Lung microvascular endothelial cell (primary cell): ENCODE data around the gene OSTF1. TPM values are rescaled to one million over a fixed set of nuclear protein-coding genes. Genes with fewer than 3 reads are reported as not detected.

Experiments
- DNase-seq, 2 donors: peaks; one replicate each; pipeline versions ENCODE4 v3.0.0 to v3.0.0-alpha.2; 2010; ENCODE audit warnings: low read depth in 2 of 2
- total RNA-seq: library from RNA; depleted of rRNA; stranded (reverse); fragments of >200 nt; gene quantifications from 2 replicates; pipeline ENCODE4 v1.2.1, GENCODE V29; 2014

Gene OSTF1
- total RNA-seq, 1 donor from 2014 or later = 121 TPM

DNA sequence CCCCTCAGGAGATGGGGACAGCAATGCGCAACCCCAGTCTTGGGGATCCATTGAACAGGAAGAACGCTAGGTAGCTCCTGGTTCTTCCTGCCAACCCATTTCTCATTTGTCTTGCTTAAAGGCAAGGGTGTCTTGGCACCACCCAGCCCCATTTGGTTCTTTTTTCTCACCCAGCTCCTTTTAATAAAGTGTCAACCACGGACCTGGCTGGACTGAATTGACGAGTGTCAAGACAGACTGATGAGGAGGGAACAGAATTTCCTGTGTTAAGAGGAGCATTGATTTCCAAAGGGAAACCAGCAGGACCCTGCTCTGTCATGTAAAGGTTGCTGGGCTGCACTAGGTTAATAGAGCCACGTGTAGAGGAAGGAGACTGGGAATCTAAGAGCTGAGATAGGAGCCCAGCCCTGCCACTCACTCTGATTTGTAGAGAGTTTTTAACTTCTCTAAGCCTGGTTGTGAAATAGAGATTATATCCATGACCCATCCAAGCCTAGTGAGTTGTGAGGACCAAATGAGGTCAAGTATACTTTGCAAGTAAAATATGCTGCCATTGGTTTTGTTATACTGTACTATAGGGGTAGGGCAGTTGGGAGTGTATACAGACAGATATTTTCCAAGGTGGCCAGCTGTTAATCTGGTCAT lies 33.7 kb downstream of the OSTF1 start:
- no peak for DNase-seq

DNA sequence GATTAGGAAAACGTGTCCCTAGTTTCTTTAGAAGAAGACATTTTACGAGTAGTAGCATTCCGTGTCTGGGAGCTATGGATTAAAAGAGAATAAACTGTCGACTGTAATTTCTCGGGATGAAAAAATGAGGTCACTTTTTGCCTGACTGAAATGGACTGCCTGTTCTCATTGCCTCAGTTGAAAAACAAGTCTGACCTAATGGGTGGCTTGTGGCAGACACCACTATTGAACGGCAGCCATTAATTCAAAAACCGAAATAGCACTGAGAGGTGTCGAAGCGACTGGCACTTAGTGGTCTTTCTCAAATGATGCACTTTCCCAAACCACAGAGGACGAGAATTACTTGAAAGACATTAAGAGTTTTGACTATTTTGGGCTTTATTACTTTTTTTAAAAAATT lies 35.4 kb downstream of the OSTF1 start:
- no peak for DNase-seq

- no peak for DNase-seq
These were observed 40.2 kb downstream of the OSTF1 start for GRCh38 chr9:75128535-75128934.

DNA sequence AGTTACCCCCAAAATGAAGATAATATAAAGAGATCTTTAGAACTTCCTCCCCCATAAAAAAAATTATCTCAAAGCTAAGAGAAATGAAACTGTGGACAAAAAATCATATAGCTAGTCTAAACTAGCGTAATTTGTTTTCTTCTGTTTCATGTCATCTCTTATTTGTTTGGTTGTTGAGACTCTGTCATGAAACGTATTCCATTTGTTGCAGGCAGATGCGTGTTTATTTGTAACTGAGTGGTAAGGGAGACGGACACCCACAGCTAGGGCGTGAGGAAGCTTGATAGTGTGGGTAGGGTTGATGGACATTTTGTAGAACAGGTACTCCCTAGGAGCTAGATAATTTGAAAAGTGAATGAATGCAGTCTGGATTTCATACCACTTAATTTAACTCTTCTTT lies 41.9 kb downstream of the OSTF1 start:
- DNase-seq = no peak

DNA sequence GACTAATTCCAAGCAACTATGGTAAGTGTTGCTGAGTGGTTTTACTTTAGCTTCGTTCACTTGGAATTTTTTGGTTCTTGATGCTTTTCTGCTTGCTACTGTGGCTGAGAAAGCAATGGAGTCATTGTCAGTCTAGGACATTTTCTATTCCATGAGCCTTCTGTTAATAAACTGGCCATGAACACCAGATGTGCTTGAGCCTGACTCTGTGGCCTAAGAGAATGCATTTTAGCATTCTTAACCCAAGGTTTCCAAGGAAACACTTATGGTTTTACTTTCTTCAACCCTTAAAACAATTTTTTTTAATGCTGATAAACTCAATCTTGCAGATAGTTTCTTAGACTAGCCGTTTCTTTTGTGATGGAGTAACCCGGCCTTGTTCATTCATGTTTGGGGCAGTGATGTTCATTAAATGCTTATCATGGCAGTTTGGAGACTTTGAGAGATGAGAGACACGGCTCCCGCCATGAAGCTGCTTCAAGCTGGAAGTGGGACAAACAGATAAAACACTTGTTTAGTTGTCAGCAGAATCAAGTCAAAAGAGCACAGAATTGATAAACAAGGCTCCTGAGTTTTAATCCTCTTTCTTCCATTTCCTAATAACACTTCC lies 42.4 kb downstream of the OSTF1 start:
- DNase-seq = no peak

DNA sequence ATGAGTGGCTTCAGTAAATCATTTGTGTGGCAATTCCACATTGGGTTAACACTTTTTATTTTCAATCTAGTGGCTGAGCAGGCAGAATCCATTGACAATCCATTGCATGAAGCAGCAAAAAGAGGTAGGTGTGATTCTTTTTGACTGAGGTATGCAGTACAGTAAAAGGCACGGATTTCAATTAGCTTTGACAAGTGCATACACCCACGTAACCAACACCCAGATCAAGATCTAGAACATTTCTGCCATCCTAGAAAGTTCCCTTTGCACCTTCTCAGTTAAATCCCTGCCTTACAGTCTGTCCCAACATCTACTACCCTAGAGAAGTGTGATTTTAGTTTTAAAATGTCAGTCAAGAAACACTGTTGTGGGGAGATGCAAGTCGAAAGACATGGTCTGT lies 43.4 kb downstream of the OSTF1 start:
- DNase-seq = no peak

DNA sequence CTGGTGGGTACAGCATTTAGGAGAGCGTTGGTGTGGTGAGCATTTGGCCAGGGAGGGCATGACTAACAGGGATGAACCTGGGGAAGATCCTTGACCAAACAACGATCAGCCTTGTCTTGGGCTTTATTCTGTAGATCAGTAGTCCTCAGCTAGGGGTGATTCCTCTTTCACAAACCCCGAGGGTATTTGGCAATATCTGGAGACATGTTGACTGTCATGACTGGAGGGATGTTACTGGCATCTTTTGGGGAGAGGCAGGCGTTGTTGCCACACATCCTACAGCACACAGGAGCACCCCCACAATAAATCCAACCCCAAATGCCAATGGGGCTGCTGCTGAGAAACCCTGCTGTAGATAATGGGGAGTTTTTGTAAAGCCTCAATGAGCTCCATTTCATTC lies 43.9 kb downstream of the OSTF1 start:
- DNase-seq = no peak

DNA sequence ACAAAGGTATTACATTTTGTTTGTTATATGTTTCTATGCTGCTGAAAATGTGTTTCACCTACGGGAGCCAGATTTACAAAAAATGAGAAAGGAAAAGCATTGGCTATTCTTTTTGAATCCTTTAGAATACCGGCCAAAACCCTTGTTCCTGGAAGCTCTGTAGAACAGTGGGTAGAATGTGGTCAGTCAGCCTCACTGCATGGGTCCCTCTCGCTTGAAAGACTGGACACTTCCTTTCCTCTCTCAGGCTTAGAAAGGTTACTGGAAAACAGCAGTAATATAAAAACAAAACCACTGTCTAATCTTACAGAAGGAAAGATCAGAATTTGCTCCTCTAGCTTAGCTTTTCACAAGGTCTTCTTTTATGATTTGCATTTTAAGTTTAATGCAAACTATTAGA lies 45.1 kb downstream of the OSTF1 start:
- no peak for DNase-seq

- DNase-seq = no peak
These were observed 46.2 kb downstream of the OSTF1 start for GRCh38 chr9:75134495-75134894.

- no peak for DNase-seq
These were observed 50.1 kb downstream of the OSTF1 start for GRCh38 chr9:75138260-75139040.

GRCh38 chr9:75139201-75139600 lies 50.9 kb downstream of the OSTF1 start:
- no peak for DNase-seq

GRCh38 chr9:75140261-75140660 lies 51.9 kb downstream of the OSTF1 start:
- no peak for DNase-seq

DNA sequence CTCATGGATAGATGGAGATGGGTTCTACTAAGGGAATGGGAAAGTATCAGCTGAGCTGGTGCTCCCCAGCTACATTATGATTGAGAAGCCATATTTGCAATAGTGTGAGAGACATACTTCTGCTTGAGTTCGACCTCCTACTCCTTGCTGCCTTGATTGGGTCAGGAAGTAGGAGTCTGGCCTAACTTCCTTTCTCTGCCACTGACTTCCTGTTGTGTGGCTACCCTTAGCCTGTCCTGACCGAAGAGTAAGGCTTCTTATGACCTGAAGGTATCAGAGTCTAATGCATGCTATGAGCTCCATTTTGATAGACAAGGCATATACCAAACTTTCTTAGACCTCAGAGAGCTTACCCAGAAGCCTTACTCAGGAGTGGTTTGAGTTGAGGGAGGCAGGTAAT lies 53.9 kb downstream of the OSTF1 start:
- peak in 1 of 2 donors; percentile 44 for DNase-seq

DNA sequence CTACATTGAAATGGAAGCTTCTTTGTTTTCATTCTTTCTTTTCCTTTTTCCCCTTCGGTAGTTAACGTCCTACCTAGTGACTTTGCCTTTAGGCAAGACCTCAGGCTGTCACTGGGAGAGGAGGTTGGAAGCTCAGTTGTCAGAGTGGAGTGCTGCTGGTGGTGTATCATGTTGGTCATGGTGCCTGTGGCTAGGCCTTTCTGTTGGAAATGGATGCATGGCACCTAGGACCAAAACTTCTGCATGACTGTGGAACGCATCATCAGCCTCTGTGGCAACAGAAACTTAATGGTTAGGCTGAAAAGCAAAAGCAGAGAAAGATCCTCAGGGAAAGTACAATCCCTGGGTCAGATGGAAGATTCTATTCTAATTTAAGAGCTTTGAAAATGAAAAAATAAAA lies 57.9 kb downstream of the OSTF1 start:
- DNase-seq = no peak

GRCh38 chr9:75147638-75148037 lies 59.3 kb downstream of the OSTF1 start:
- DNase-seq = peak in 1 of 2 donors; percentile 52

DNA sequence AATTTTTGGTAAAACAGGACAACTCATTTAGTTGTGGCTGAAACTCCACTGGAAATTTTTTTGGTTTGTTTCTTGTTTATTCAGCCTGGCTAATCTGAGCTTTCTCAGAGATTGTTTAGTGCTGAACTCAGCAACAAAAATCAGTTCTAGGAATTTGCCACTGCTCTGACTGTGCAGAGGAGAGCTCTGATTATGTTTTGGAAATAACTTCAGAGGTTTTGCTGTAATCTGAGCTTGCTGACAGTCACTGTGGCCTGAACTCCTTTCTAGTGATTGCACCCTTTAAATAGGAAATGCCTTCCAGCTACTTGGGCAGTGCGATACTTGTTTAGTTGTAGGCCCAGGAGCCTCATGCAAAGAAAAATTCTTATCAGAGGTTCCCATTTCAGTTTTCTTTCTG lies 60.2 kb downstream of the OSTF1 start:
- DNase-seq = peak in 1 of 2 donors; percentile 47

DNA sequence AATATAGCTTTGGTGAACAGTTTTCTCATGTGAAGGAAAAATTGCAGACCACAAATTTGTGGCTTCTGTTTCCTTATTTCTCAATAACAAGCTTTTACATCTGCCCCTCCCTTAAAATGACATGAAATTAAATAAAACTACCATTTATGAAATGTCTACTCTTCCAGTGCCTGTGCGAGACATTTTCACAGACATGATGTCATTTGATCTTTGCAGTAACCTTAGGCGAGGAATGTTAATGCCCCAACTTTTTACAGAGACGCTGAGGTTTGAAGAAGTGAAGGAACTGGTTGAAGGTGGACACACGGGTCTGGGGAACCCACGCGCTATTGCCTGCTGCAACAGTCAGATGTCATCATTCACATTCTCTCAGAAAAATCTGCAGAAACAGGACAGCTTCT lies 61.5 kb downstream of the OSTF1 start:
- no peak for DNase-seq

GRCh38 chr9:75150512-75150911 lies 62.2 kb downstream of the OSTF1 start:
- DNase-seq = no peak

- no peak for DNase-seq
These were observed 64.1 kb downstream of the OSTF1 start for GRCh38 chr9:75152416-75152815.

- no peak for DNase-seq
These were observed 68.5 kb downstream of the OSTF1 start for GRCh38 chr9:75156858-75157257.

DNA sequence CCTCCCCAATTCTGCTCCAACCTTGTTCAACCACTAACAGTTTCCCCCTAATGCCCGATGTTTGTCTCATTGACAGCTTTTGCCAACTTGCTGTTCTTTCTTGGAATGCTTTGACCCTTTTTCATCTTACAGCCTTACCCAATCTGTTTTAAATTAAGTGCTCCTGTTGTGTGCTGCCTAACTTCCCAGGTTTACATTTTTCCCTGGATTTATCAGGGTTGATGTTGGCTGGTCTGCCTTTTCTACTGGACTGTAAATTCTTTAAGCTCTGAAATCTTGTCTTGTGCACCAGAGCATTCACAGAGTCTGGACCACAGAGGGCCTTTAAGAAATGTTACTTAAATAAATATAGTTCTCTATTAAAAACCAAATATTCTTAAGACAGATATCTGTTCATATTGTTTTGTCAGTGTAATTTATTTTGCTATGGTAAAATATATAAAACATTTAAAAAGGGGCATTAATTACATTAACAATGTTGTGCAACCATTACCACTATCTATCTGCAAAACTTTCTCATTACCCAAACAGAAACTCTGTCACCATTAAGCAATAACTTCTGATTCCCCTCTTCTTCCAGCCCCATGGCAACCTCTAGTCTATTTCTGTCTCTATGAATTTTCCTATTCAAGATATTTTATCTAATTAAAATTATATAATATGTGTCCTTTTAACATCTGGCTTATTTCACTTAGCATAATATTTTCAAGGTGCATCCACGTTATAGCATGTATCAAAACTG lies 73.0 kb downstream of the OSTF1 start:
- DNase-seq = no peak

- DNase-seq = no peak
These were observed 75.5 kb downstream of the OSTF1 start for GRCh38 chr9:75163764-75164163.
